A673 (cell line): ENCODE measurements around the gene CT47B1. TPM values are rescaled to one million over a fixed set of nuclear protein-coding genes. Genes with fewer than 3 reads are reported as not detected.
A peak's percentile ranks its signal among the peaks of the same experiment; 100 is the strongest.
"Not testable (repeated sequence)": the region's sequence is repeated elsewhere in the genome, so short reads cannot be mapped to it uniquely, and the experiment has no call there.

Experiments
- BruUV-seq: library from RNA; stranded (reverse); fragments of 400-500 nt; replicated peaks from 2 replicates; lab custom pipeline; 2021; lab: Mats Ljungman, UMichigan
- CTCF ChIA-PET: fragments of 300-600 bp; sonication (Branson Sonifier 250); formaldehyde crosslinking; loops from one replicate; lab custom pipeline; 2022; ENCODE audit warnings: antibody characterized with exemption; lab: Charles Lee
- POLR2A ChIA-PET: fragments of 300-600 bp; sonication (Branson Sonifier 250); formaldehyde crosslinking; loops from one replicate; lab custom pipeline; 2022; ENCODE audit warnings: antibody characterized with exemption; ENCODE audit not compliant: low non-redundant PET; lab: Charles Lee
- DNase-seq: peaks from one replicate; pipeline ENCODE4 v3.0.0-alpha.2; 2015; ENCODE audit warnings: low spot score
- H3K27ac ChIP-seq: fragments of 200-600 bp; sonication (generic); 2 replicates; pipeline ENCODE4 v1.5.1; 2016; ENCODE audit warnings: mixed run types, low read depth, mild to moderate bottlenecking, mixed read lengths, antibody characterized with exemption, low read length; ENCODE audit not compliant: poor library complexity, severe bottlenecking
- H3K27me3 ChIP-seq: fragments of 200-600 bp; sonication (generic); replicated peaks from 2 replicates; pipeline ENCODE4 v1.6.1; 2017; ENCODE audit warnings: mixed run types, low read depth, mild to moderate bottlenecking, mixed read lengths, antibody characterized with exemption, low read length; ENCODE audit not compliant: insufficient read depth, poor library complexity
- H3K36me3 ChIP-seq: fragments of 200-600 bp; sonication (generic); 2 replicates; pipeline ENCODE4 v1.6.1; 2016; ENCODE audit warnings: mixed run types, mild to moderate bottlenecking, mixed read lengths, antibody characterized with exemption, low read length; ENCODE audit not compliant: insufficient read depth, poor library complexity, severe bottlenecking
- H3K4me1 ChIP-seq: fragments of 200-600 bp; sonication (generic); 2 replicates; pipeline ENCODE4 v1.6.1; 2017; ENCODE audit warnings: mixed run types, mild to moderate bottlenecking, mixed read lengths, antibody characterized with exemption, low read length; ENCODE audit not compliant: insufficient read depth, poor library complexity, severe bottlenecking
- H3K4me3 ChIP-seq: fragments of 200-600 bp; sonication (generic); 2 replicates; pipeline ENCODE4 v1.5.1; 2016; ENCODE audit warnings: low read depth, mixed run types, mild to moderate bottlenecking, mixed read lengths, low read length; ENCODE audit not compliant: poor library complexity, severe bottlenecking
- H3K9me3 ChIP-seq: fragments of 200-600 bp; sonication (generic); 2 replicates; pipeline ENCODE4 v1.6.1; 2016; ENCODE audit warnings: mixed run types, low read depth, mild to moderate bottlenecking, mixed read lengths, antibody characterized with exemption, low read length; ENCODE audit not compliant: poor library complexity, severe bottlenecking
- CTCF ChIP-seq: fragments of 300-800, 200-600 bp; sonication (generic); conservative IDR thresholded peaks from 2 replicates; pipeline ENCODE4 v1.5.1; 2017; ENCODE audit warnings: low read depth, mild to moderate bottlenecking, antibody characterized with exemption, low read length, moderate library complexity, mixed read lengths
- EZH2 ChIP-seq: fragments of 200-600 bp; sonication (generic); IDR thresholded peaks from 2 replicates; pipeline ENCODE4 v1.6.1; 2017; ENCODE audit warnings: borderline replicate concordance, low read depth, mild to moderate bottlenecking, mixed read lengths, antibody characterized with exemption, low read length; ENCODE audit not compliant: poor library complexity, severe bottlenecking
- intact Hi-C: fragments of 100-400 bp; cut with micrococcal nuclease; formaldehyde crosslinking; loops from one replicate; pipeline ENCODE4 v1.10.0; 2022; ENCODE audit not compliant: unreplicated experiment
- total RNA-seq: library from RNA; stranded (reverse); gene quantifications from 2 replicates; pipeline ENCODE4 v1.2.3, GENCODE V29; 2021

CT47B1 gene
- total RNA-seq, 1 experiment from 2014 or later, result not detected

DNA sequence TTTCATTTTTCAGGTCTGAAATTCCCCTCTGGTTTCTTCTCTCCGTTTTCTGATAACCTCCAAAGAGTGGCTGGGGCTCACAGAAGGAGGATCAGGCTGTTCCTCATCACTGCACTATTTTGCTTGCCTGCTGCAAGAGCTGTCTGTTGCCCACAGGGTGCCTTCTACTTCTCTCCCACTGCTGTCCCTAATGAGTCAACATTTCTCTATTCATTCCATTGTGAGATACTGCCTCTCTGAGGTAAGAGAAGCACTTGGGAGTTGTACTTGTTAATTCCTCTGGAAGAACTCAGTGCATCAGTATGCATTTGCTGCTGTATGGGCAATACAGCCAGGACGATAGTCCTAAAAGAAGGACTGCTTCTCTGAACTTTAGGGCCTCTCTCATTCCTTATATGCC is 34.8 kb downstream of the CT47B1 start:
- intact Hi-C loops, result no loop called here
- no TSS peak for BruUV-seq
- POLR2A ChIA-PET, result no interaction called here
- no peaks in the 10 kb centered on the region for H3K27me3 ChIP-seq
- CTCF ChIA-PET, result interaction anchor here (0.5 kb wide), 1 partner anchor 63 kb away, joined by 9 read pairs; no protein-coding TSS in a partner anchor
- no peak overlapping the region for H3K27ac ChIP-seq
- TF ChIP-seq CTCF (no peak), EZH2 (no peak)
- H3K4me1 ChIP-seq, result no peaks in the 10 kb centered on the region
- no peak overlapping the region for H3K4me3 ChIP-seq
- DNase-seq, result peak; percentile 41
- no peaks in the 10 kb centered on the region for H3K36me3 ChIP-seq
- no peaks in the 10 kb centered on the region for H3K9me3 ChIP-seq

GRCh38 chrX:120839491-120839890 is 36.2 kb downstream of the CT47B1 start:
- no peaks in the 10 kb centered on the region for H3K4me1 ChIP-seq

DNA sequence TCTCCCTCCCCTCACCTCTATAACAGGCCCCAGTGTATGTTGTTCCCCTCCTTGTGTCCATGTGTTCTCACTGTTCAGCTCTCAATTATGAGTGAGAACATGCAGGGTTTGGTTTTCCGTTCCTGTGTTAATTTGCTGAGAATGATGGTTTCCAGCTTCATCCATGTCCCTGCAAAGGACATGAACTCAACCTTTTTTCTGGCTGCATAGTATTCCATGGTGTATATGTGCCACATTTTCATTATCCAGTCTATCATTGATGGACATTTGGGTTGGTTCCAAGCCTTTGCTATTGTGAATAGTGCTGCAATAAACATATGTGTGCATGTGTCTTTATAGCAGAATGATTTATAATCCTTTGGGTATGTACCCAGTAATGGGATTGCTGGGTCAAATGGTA is 48.5 kb downstream of the CT47B1 start:
- H3K27ac ChIP-seq, intact Hi-C loops, H3K27me3 ChIP-seq, BruUV-seq, POLR2A ChIA-PET, H3K4me3 ChIP-seq, CTCF ChIA-PET, H3K4me1 ChIP-seq, H3K36me3 ChIP-seq, H3K9me3 ChIP-seq, DNase-seq: not testable (repeated sequence)

More at GRCh38 chrX:120839491-120839890, 36.2 kb downstream of the CT47B1 start:
- DNase-seq, result peak; percentile 4
- H3K36me3 ChIP-seq, result no peaks in the 10 kb centered on the region
- POLR2A ChIA-PET, result no interaction called here
- H3K9me3 ChIP-seq, result no peaks in the 10 kb centered on the region
- intact Hi-C loops, result no loop called here
- CTCF ChIA-PET, result no interaction called here
- no peak overlapping the region for H3K27ac ChIP-seq
- no TSS peak for BruUV-seq
- no peaks in the 10 kb centered on the region for H3K27me3 ChIP-seq
- H3K4me3 ChIP-seq, result no peak overlapping the region
- no peak for TF ChIP-seq CTCF

GRCh38 chrX:120825146-120825545 is 50.5 kb downstream of the CT47B1 start:
- CTCF ChIA-PET, result no interaction called here
- Histone ChIP-seq H3K36me3 (no peaks in the 10 kb centered on the region), H3K27me3 (no peaks in the 10 kb centered on the region), H3K27ac (no peak overlapping the region), H3K9me3 (no peaks in the 10 kb centered on the region), H3K4me3 (no peak overlapping the region), H3K4me1 (no peaks in the 10 kb centered on the region)
- no TSS peak for BruUV-seq
- TF ChIP-seq EZH2 (no peak), CTCF (no peak)
- POLR2A ChIA-PET, result no interaction called here
- DNase-seq, result no peak
- intact Hi-C loops, result no loop called here
